Measurements from ENCODE around the gene NSUN2. TPM values are rescaled to one million over a fixed set of nuclear protein-coding genes. Genes with fewer than 3 reads are reported as not detected.
"Not testable (repeated sequence)": the region's sequence is repeated elsewhere in the genome, so short reads cannot be mapped to it uniquely, and the experiment has no call there.

The NSUN2 gene
- total RNA-seq (2014; rRNA removed; shearing (Covaris generic)): 97.2 and 118 TPM in 2 replicates
- polyA plus RNA-seq (2014; cell fraction: nucleus; rRNA removed): 130 and 168 TPM in 2 replicates

DNA sequence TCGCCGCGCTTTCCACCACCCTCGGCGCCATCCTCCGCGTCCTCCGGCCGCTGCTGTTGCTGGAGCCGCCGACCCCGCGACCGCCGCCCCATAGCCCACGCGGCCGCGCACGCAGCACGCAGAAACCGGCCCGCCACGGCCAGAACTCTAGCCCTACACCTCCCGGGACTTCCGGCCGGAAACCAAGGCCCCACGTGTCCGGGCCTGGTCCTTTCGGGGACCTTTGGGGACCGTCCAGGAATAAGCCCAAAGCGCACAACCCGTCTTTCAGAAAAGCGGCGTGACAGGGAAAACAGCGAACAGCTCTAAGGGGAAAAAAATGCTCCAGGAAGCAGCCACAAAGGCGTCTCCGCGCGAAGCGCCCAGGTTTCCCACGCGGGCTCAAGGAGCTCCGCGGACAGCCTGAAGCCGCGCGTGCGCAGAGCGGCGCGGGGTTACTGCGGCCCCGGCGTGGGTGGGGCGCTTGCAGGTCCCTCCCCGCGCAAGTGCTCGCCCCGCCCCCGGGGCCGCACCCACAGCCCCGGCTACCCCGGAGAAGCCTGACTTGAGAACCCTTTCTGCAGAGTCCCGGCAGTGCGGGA is at the start of gene NSUN2, which contains the start of gene SRD5A1:
Gene NSUN2, minus strand, starts transcription at position 157 of the 581 bp plus-strand sequence. Its CDS starts 65 bp downstream, at position 92.
Gene SRD5A1, plus strand, starts transcription at position 553 of the 581 bp plus-strand sequence. CDS start 137 bp downstream, outside the sequence.
- peak; percentile 82 for DNase-seq (ENCODE audit: extremely low read depth, low read depth)

DNA sequence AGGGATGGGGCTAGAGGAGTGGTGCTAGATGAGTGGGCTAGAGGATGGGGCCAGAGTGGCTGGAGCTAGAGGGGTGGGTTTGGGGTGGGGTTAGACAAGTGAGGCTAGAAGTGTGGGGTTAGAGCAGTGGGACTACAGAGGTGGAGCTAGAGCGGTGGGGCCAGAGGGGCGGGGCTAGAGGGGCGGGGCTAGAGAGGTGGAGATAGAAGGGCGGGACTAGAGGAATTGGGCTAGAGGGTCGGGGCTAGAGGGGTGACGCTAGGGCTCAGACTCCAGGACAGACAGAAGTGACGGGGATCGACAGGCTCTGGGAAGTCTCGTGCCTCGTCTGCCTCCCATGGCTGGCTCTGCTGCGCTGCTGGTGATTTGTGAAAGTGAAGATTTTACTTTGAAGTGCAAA is 49.4 kb upstream of the NSUN2 start:
- DNase-seq (ENCODE audit: extremely low read depth, low read depth): no peak

DNA sequence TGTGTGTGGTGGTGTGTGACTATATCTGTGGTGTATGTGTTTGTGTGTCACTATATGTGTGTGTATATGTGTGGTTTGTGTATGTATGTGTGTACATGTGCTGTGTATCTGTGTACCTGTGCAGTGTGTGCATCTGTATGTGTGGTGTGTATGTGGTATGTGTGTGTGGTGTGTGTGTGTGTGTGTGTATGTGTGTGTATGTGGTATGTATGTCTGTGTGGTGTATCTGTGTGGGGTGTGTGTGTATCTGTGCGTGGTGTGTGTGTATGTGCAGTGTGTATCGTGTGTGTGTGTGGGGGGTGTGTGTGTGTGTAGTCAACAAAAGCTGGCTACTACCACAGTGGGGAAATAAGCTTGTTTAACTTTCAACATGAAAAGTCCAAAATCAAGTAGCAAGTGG is 48.8 kb upstream of the NSUN2 start:
- DNase-seq (ENCODE audit: extremely low read depth, low read depth): no peak

DNA sequence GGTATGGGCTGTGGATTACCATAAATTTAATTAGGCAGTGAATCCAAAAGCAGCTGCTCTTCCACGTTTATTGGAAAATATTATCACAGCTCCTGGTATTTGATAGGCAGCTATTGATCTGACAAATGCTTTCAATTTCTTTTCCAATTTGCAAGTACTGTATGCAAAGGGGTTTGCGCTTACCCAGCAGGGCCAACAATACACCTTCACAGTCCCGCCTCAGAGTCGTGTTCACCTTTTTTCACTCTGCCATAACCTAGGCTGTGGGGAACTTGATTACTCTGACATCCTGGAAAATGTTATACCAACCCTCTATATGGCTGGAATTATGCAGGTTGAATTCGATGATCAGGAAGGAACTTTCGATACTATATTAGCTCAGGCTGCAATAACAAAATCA is 48.1 kb upstream of the NSUN2 start:
- no peak for DNase-seq (ENCODE audit: extremely low read depth, low read depth)

DNA sequence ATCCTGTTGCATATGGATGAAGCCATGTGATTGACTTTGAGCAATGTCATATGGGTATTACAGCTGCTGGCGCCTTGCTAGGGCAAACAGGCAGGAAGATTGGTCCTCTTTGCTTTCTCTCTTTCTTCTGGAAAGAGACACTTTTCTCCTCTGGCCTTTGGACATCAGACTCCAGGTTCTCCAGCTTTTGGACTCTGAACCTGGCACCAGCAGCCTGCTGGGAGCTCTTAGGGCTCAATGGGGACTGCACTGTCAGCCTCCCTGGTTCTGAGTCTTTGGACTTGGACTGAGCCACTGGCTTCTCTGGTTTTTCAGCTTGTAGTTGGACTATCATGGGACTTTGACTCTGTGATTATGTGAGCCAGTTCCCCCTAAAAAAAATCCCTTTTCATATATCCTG is 45.5 kb upstream of the NSUN2 start:
- no peak for DNase-seq (ENCODE audit: extremely low read depth, low read depth)

DNA sequence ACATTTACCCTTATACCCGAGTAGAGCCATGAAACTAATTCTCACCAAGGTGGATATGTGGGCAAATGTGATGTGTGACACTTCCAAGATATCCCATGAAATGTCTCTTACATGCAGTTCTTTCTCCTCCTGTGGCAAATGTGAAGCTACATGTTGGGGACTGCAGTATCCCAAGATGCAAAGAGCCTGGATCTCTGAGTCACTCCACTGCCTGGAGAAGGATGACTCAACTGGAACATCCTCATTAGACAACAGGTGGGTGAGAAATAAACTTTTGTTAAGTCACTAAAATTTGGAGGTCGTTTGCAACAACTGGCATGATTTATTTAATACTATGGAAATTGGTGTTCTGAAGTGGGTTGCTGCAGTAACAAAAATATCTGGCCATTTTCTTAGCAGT is 43.9 kb upstream of the NSUN2 start:
- DNase-seq (ENCODE audit: extremely low read depth, low read depth): no peak

DNA sequence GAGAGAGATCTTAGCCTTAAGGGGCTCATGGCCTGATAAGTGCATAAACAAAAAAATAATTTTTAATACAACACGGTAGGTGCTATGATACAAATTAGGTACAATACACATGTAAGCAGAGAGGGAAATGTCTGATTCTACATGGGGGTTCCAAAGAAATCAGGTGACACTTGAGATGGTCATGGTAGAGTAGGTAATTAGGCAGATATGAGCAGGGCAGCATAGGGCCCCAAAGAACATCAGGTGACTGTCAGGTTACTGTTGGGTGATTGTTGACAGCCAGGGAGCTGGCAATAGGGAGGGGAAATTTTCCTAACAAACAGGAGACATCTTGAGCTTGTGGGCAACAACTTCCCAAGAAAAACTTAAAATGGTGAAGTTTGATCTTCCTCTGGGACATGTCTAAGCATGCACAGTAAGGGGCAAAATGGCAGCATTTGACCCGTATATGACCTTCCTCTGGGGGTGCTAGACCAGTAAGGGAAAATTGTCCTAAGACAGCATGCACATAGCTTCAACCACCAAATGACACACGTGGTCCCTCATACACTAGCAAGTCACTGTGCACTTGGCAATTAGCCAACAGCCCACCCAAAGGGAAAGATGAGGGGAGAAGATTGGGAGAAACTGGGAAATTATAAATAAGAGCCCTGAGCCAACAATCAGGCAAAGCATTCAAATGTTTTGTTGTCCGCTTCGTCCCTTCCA is 43.1 kb upstream of the NSUN2 start:
- no peak for DNase-seq (ENCODE audit: extremely low read depth, low read depth)

DNA sequence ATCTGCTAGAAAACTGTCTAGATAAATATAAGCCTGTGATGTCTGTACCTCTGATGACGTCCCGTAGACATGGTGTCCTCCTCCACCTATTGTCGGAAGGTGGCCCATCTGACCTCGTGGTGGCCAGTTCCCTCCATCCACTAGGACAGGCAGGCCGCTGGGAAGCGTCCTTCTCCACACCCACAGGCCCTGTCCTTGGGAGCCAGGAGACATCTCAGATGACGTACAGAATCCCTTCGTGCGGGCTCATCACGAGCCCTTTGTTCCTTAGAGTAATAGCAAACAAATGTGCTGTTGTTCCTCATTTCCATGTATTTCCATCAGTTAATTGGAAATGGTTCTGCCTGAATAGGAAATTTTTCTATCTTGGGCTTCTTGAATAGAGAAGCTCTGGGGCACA is 42.0 kb upstream of the NSUN2 start:
- no peak for DNase-seq (ENCODE audit: extremely low read depth, low read depth)

DNA sequence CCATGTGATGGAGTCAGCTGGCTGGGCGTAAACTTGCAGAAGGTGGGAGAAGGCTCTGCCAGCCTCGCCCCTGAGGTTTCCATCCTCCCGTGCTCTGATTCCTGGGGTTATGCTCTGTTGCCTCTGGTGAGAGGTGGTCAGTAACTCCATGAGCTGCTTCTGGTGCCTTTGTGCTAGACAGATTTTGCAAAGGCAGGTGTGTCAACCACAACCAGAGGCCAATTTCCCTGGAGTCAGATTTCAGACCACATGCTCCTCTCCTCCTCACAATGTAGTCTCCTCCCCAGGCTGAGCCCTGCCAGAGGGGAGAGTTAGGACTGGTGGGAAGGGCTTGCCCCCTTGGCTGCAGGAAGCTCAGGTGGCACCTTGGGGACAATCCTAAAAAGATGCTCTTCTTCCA is 41.6 kb upstream of the NSUN2 start:
- DNase-seq (ENCODE audit: extremely low read depth, low read depth): no peak

DNA sequence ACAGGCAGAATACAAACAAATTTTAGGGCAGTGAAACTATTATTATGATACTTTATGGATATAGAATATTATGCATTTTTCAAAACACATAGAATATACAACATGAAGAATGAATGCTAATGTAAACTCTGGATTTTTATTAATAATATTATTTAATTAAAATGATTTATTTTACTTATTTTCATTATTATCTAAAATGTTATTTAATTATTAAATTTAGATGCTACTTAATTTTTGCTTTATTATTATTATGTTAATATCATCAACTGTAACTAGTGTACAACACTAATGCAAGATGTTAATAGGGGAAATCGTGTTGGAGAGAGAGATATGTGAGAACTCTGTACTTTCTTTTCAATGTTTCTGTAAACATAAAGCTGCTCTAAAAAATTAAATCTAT is 41.1 kb upstream of the NSUN2 start:
- no peak for DNase-seq (ENCODE audit: extremely low read depth, low read depth)

DNA sequence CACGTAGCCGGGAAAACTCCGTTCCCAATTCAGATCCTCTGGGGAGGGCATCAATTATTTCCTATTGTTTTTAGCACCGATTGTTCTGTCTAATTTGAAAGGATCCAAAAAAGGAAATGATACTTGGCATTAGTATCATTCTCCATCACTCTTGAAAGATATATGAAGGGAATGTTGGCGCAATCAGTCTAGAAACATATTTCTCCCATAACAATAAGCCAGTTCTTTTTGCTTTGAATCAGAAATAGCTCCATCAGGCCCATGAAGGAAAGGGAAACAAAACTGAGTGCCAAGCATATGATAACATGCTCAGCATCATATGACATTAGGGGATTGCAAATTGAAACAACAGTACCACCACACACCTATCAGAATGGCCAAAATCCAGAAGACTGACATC is 40.2 kb upstream of the NSUN2 start:
- DNase-seq (ENCODE audit: extremely low read depth, low read depth): no peak

DNA sequence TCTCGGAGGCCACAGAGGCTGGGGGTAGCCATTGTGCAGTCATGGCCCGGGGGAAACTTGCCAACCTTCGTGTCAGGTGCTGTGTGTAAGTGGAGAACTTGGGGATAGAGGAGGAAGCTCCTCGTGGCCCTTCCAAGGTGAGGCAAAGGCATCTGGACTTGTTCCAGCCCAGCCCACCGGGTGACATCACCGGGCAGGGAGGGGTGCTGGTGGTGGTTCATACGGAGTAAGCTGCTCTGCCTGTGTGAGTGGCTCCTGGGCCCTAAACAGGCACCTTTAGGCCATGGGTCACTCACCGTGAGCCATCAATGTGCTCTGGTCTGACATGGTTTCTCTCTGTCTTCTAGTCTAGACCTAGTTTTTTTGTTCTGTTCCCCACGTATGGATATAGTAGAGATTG is 35.9 kb upstream of the NSUN2 start:
- not testable (repeated sequence) for DNase-seq (ENCODE audit: extremely low read depth, low read depth)

DNA sequence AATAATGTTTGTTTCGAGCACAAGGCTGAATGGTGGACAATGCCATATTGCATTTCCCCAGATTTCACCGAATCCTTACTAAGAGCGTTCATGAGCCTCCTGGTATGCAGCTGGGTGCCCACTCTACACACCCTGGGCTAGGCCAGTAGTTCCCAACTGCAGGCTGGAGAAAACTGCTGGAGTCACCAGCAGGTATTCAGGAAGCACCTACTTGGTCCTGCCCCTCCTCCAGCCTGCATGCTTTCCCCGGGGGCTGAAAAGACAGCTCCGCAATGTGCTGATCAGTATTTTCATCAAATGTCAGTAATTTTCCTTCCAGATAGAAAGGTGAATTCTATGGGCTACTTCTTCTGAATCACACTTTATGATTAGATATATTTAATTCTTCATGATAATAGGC is 34.8 kb upstream of the NSUN2 start:
- DNase-seq (ENCODE audit: extremely low read depth, low read depth): no peak

DNA sequence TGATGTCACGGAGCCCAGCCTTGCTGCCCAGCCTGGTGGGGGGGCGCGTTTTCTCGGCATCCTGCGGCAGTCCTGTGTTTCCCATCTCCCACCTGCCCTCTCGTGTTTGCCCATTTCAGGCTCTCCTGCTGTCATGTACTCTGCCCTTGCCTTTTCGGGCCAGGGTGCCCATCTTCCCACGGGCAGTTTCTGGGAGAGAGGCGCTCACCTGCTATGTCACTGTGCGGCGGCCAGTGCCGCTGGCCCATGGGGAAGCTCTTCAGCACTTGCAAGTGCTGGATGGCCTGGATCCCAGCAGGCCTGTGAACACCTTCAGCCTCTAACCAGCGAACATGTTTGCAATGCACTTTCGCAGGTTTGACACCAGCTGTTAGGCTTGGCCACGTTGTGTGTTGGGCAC is 33.9 kb upstream of the NSUN2 start:
- DNase-seq (ENCODE audit: extremely low read depth, low read depth): no peak

DNA sequence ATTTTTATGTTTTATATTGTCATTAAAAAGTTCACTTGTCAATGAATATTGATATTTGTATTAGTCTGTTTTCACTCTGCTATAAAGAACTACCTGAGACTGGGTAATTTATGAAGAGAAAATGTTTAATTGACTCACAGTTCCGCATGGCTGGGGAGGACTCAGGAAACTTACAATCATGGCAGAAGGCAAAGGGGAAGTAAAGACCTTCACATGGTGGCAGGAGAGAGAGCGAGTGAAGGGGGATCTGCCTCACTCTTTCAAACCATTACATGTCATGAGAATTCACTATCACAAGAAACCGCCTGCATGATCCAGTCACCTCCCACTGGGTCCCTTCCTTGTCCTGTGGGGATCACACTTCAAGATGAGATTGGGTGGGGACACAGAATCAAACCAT is 27.8 kb upstream of the NSUN2 start:
- no peak for DNase-seq (ENCODE audit: extremely low read depth, low read depth)

DNA sequence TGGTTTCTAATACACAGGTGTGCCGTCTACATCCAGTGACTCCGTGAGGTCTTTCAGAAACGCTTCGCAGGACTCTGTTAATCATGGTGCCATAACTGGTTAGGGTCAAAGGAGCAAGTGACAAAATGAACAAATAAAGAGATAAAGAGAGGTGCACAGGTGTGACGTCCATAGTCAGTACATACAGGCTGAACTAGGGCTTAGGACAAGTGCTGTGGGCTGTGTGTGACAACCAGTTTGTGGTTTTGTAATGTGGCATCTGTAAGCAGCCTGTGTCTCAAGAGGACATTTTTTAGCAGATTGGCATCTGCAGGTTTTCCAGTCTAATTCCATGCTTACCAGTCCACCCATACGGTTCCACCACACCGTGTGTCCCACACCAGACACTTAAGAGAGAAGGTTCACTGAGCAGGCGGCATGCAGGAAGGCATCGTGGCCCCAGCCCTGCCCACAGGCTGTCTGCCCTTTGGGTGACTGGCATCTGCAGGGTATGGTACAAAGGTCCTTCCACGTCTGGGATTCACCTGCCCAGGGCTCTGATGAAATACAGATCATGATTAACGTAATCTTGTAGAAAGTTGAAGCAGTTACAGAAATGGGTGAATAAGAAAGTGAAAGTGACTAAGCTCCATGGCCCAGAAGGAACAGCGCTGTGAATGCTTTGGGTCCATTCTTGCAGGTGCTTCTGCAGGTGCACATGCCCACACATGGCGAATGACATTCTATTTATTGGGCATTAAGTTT is 27.3 kb upstream of the NSUN2 start:
- DNase-seq (ENCODE audit: extremely low read depth, low read depth): no peak

DNA sequence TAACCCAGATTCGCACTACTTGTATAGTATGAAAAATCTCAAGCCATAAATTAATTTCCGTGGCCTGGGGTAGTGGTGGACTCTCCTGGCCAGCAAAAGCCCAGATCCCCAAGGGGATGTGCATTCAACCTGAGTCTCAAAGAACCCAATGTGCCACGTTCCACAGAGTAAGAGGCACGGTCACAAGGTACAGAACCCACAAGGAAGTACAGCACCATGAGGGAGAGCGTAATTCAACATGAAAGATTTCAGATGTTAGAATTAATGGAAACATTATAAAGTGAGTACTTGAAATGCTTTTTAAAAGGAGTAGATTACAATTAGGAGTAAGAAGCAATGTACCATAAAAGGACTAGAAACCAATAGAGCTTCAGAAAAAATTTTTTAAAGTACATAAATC is 23.8 kb upstream of the NSUN2 start:
- DNase-seq (ENCODE audit: extremely low read depth, low read depth): no peak

DNA sequence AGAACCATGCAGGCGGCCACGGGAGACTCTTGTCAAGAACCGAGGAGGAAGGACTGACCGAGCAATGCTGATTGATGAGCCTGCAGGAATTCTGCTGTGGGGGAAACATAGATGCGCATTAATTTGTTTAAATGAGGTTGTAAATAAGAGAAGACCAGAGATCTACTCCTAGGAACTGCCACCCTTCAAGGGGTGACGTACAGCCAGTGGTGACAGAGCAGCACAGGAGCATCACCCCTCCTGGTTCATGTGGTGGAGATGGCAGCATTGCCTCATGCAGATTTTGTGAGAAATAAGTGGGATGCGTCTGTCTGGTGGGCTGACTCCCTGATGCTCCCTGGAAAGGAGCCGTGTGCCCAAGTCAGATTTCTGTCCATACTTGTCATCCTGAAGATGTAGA is 22.6 kb upstream of the NSUN2 start:
- DNase-seq (ENCODE audit: extremely low read depth, low read depth): no peak

DNA sequence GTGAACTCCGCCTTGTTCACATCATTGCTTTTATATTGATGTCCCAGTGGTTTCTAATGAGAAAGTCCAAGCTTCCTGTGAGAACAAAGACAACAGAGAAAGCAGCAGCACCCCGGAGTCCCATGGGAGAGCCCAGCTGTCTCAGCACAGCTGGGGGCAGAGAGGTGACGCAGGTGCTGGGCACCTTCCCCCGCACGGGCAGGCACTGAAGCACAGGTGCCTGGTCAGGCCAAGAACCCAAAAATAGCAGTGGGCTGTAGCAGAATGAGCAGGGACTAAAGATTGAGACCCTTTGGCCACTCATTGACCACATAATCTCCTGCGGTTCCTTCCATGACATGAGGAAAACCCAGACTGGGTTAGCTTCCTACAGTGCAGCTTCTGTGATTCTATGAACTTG is 19.2 kb upstream of the NSUN2 start:
- no peak for DNase-seq (ENCODE audit: extremely low read depth, low read depth)

DNA sequence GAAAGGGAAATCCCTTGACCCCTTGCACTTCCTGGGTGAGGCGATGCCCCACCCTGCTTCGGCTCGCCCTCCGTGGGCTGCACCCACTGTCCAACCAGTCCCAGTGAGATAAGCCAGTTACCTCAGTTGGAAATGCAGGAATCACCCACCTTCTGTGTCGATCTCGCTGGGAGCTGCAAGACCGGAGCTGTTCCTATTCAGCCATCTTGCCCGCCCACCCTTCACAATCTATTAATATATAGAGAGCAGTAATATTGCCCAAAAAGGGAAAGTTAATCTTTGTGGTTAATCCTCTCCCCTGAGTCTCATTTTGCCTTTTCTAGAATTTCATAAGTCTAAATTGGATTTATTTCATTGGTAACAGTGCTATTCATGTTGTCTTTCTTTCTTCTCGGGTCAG is 16.8 kb upstream of the NSUN2 start:
- no peak for DNase-seq (ENCODE audit: extremely low read depth, low read depth)

DNA sequence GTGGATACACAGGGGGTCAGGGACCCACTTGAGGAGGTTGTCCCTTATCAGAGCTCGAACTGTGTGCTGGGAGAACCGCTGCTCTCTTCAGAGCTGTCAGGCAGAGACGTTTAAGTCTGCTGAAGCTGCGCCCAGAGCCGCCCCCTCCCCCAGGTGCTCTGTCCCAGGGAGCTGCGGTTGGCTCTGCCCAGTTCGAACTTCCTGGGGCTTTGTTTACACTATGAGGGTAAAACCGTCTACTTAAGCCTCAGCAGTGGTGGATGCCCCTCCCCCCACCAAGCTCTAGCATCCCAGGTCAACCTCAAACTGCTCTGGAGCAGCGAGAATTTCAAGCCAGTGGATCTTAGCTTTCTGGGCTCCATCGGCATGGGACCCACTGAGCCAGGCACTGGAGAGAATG is 16.3 kb upstream of the NSUN2 start:
- DNase-seq (ENCODE audit: extremely low read depth, low read depth): no peak

All from NCI-H460 (cell line).